DMS114 treated with DMSO at 0.1 percent for 48 hours (cell line): ENCODE data around the gene MAD1L1.

ENCODE experiments used
- DNase-seq: peaks from one replicate; lab custom pipeline; 2025; ENCODE audit not compliant: unreplicated experiment; lab: John Stamatoyannopoulos, UW

The MAD1L1 gene

DNA sequence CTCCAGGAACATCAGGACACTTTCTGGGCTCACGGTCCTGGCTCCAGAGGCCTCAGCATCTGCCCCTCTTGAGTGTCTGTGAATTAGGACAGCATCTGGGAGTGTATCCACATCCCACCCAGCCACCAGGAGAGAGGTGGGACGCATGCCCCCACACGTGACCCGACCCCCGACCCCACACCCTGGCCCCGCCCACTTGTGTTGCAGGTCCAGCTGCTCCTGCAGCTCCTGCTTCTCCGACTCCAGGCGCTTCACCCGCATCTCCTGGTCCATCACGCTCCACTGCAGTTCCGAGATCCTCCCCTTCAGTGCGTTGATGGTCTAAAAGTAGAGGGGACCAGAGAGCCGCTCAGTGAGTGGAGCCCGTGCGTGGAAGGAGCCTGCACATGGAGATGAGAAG is 13.6 kb downstream of the MAD1L1 start:
- no peak for DNase-seq

DNA sequence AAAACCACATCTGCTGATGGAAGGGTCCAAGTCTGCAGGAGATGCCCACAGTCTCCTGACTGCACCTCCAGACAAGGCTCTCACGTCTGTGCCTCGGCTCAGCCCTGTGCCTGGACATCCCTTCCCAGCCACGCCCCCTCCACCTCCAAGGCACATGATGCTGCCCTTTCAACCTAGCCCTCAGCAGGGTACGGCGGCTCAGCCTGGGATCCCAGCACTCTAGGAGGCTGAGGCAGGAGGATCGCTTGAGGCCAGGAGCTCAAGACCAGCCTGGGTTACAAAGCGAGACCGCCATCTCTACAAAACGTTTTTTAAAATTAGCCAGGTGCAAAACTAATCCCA is 14.3 kb downstream of the MAD1L1 start:
- DNase-seq = no peak

DNA sequence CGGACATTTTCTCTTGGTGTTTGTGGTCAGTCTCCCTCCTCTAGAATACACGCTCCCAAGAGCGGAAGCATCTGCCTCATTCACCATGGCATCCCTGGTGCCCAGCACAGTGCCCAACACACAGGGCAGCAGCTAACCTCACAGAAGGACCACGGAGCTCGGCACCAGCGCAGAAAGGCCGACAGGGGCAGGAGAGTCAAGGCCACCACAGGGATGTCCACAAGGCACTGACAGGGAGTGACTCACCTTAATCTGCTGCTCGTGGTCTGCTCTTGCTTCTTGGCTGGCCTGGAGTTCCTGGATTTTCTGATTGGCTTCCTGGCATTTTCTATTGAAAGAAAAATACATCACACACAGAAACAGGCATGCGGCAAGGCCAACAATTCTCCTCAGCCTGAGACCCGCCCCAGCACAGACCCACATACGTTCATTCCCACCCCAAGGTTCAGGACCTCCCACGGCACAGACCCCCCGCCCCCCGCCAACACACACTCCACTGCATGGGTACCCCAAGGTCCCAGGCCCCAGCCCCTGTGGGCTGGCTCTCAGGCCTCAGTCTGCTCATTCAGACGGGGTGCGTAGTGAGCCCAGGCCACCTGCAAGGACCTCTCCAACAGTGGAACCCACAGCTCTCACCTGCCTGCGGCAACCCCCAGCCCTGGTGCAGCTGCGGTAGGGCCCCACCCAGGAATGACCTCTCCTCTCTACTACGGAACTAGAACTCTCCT is 14.9 kb downstream of the MAD1L1 start:
- DNase-seq = no peak

DNA sequence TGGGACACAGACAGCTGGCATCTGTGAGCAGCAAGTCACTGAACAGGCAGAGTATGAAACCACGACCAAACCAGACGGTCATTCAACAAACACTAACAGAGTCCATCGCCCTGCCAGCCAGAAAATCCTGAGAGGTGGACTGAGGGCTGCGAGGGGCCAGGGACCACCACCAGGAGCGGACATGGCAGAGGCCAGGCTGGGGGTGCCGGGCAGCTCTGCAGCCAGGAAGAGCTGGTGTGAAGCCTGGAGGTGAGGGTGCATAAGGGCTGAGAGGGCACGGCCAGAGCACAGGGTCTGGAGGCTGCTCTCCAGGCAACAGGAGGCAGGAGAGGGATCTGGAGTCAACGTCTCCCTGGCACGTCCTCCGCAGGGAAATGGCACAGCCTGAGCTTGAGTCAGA is 15.5 kb downstream of the MAD1L1 start:
- no peak for DNase-seq

DNA sequence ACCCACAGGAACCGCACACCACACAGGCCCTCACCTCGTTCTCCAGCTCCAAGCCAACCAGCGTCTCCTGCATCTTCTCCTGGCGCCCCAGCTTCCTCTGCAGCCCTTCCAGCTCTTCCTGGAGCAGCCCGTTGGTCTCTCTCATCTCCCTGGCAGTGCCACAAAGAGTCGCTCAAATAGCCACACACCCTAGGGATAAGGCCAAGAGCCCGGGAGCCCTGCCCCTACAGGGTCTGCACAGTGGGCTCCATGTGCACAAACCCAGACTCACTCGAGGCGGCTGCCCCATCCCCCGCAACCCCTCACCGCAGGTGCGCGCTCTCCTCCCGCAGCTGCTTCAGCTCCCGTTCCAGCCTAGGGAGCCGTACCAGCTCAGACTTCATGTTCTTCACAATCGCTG is 16.9 kb downstream of the MAD1L1 start:
- DNase-seq = no peak

DNA sequence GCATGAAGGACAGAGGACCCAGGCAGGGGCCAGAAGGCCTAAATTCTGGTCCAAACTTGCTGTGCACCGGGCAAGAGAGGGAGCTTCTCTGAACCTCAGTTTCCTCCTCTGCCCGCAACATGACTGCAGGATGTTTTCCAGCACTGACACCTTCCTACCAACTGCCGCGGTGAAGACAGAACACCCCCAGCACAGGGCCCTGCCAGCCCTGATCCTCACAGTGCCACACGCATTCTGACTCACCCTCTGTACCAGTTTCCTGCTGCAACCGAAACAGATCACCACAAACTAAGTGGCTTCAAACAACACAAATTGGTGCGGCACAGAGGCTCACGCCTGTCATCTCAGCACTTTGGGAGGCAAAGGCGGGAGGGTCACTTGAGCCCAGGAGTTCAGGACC is 18.1 kb downstream of the MAD1L1 start:
- DNase-seq = no peak

DNA sequence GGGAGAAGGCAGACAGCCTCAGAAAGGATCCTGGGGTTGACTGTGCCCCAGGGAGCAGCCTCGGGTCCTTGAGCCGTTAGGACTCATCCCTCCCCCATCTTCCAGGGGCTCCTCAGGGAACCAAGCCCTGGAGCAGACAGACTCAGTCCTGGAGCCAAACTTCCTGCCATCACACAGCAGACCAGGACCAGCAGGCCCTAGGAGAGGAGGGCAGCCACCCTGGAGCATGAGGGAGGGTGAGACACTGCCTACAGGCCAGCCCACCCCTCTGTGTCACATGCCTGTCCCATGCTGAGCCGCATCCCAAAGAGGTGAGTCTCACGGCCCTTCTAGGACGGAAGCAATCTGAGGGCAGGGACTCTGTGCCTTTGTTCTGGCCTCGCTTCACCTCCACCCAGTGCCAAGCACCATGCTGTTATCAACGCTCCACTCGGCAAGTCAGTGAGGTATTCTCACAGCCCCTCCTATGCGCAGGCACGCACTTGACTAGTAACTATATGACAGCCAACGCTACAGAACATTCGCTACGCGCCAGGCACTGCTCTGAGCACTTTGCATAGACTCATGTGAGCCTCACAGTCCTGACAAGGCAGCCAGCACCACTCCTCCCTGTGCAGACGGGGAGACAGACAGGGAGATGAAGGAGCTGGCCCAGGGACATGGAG is 19.1 kb downstream of the MAD1L1 start:
- no peak for DNase-seq

DNA sequence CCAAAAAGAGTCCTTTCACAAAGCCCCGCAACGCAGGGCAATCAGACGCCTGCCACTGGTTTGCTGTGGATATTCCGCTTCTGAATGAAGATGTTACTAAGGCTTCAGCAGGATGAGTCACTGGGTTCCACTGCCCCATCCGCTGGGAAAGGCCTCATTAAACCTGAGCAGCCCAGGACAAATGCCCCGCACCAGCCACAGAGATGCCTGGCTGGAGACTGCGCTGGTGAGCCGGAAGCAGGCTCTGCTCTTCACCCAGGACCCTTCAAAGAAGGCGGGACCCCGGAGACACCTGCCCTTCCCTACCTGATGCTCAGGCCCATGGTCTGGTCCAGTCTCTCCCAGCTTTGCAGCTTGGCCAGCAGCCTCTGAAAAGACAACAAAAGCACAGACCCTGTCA is 19.8 kb downstream of the MAD1L1 start:
- no peak for DNase-seq

DNA sequence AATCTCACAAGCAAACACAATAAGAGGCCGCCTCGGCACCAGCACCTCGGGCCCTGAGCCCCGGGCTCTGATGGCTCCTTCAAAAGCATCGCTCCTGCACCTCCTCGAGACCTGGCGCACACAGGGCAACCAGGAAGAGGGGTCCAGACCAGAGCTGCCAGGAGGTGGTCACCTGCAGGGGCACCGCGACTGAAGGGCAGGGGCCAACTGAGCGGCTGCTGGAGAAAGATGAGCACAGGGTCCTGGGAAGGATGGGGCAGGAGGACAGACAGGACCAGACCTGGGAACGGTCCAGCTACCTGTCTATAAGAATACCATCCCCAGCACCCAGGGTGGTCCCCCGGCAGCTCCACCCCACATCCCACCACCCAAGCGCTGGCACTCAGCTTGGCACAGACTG is 20.8 kb downstream of the MAD1L1 start:
- no peak for DNase-seq

DNA sequence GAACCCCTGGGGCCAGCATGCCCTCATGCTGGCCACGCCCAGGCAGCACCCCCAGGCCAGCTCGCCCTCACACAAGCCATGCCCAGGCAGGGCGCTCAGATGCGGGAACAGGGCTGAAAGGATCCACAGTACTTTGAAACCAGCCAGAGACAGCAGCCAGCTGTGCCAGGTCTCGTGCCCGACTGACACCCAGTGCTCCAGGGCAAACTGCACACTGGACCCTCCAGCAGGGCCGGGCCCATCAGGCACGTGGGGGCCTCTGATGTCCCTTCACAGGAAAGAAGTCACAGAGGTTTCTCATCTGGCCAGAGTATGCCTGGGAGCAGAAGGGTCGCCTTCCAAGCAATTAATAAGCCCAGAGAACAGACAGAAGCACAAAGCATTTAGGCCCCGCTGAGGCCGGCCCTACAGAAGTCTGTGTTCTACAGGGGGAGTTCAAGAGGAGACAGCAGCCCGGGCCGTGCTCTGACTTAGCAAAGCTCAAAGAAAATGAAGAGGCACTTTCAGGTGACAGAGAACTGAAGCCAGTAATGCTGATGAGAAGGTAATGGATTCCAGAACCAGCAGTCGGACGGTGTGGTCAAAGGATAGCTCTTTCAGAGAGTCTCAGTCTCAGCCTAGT is 21.4 kb downstream of the MAD1L1 start:
- DNase-seq = no peak

DNA sequence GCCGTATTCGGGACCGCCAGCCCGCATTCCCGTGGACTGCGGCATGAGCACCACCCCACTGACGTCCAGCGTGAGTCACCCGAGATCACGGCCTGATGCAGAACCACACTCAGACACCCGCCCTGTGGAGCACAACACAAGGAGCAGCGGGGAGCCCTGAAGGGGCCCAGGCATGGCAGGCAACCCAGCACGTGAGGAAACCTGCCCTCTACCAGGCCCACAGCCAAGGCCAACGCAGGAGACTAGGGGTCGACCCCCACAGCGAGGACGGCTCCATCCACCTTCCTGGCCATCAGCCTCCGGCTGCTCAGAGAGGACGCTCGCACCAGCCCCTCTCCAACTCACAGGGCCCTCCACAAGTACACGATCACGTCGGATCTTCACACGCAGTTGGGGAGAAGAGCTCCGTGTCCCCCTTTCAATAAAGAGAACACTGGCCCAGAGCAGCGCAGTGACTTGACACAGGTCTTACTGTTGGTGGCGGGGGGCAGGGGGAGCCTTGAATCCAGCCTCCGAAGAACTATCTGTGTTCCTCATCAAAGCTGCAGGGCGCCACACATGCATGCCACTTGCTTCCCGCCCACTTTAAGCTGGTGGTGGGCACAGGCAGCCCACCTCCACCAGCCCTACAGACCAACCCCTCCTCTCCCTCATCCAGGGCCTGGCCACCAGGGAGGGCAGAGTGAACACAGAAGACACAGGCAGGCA is 22.0 kb downstream of the MAD1L1 start:
- DNase-seq = no peak

DNA sequence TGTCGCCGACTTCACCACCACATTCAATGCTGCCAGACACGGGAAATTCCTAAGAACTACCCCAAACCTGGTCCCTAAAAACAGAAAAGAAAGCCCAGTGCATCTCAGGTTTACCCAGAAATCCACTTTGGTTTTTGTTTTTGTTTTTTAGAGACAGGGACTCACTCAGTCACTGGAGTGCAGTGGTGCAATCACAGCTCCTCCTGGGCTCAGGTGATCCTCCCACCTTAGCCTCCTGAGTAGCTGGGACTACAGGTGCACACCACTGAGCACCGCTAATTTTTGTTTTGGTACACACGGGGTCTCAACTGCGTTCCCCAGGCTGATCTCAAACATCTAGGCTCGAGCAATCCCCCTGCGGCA is 22.8 kb downstream of the MAD1L1 start:
- no peak for DNase-seq

DNA sequence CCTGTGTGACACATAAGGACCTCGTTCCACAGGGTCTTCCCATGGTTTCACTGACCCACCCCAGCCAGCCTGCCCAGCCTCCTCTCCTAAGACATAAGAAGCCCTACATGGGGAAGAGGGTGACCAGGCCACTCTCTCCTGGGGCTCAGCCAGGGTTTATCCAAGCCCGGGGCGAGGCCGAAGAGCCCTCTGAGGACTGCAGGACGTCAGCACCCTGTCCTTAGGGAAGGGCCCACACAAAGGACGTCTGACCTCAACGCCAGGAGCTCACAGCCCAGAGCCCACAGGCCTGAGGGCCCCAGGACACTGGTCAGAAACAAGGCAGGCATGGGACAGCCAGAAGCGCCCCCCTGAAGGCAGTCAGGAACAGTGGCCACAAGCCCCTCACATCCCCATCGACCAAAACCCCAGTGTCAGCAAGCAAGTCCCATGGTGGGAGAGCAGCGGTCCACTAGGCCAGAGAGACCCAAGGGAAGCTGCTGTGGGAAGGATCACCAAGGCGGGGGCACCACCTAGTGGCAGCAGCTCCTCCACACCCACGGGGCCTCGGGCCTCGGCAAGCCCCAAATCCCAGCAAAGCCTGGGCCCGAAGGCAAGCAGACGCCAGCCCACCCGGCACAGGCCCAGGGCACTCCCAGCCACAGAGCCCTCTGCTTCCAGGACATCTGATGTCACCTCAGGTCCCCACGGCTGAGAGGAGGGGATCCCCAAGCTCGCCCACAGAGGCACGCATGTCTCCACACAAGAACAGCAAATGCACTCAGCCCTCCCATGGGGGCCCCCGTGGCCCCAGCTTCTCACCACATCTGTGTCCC is 23.4 kb downstream of the MAD1L1 start:
- peak; percentile 15 for DNase-seq

DNA sequence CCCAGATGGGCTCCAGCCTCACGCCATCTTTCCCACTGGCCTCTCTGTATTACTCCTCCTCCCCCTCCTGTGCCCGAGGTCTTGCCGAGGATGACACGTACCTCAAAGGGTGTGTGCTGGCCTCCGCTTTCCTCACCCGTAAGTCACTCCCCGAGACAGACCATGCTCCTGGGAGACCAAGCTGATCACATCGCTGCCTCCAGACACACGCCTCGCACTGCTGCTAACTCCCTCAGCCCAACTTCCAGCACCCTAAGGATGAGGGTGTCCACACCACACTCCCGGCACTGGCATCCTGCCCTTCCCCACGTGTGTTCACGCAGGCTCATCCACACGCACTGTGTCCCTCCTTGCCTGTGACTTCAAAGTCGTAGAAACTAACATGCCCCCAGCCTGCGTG is 24.0 kb downstream of the MAD1L1 start:
- DNase-seq = no peak

DNA sequence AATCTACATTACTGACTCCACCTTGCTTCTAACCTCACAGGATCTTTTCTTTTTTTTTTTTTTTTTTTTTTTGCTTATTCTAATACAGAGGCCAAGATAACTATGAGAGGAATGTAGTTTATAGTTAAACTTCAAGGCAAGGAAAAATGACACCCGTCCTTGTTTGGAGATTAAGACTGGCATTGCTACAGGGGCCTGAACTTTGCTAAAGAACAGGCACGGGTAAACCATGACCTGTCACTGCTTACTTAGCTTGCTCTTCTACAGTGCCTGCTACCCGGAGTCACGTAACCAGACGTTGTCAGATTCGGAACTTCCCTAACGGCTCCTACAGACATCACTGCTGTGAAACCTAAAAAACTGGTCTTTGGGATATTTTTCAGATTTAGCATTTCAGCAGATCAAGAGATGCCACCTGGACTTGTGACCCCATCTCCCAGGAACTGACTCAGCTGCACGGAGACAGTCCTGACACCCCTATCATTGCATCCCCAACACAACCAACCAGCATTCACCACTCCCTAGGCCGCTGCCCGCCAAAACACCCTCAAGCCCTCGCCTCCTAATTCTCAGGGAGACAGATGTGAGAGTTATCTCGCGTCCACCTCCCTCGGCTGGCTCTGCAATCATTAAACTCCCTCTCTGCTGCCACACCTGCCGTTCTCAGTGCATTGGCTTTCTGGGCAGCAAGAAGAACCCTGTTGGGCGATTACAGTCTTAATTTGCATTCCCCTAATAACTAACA is 27.5 kb downstream of the MAD1L1 start:
- DNase-seq = no peak

DNA sequence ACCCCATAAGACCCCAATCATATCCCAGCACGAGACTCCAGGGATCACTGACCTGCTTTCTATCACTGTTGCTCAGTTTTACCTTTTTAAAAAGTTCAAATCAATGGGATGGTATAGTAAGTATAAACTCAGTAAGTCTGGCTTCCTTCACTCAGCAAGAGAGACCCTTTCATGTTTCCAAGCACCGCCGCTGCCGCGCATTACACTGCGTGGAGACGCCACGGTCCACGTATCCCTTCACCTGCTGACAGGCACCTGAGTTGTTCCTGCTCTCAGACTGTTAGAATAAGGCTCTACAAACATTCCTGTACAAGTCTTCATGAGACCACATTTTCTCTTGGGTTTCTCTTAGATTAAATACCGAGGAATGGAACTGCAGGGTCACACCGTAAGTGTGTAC is 28.3 kb downstream of the MAD1L1 start:
- DNase-seq = no peak

DNA sequence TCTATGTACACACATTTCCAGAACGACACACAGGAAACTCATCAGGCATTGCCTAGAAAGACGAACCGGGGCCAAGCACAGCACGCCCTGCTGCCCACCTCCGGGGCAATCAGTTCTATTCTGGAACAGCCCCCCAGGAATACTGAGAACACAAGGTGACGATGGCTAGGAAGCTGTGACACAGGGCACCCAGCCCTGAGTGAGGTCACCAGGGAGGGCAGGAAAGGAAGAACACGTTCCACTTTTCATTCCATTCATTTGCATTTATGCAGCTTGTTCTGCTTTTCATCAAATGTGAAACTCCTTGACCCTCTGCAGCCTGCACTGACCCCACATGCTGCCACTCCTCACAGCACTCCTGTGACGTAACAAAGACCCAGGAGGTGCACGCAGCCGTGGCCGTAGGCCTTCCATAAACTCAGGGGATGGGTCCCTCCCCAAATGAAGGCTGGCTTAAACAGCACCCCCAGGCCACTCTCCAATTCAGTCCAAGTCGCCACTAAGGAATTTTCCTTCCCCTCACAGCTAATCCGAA is 28.9 kb downstream of the MAD1L1 start:
- DNase-seq = no peak

DNA sequence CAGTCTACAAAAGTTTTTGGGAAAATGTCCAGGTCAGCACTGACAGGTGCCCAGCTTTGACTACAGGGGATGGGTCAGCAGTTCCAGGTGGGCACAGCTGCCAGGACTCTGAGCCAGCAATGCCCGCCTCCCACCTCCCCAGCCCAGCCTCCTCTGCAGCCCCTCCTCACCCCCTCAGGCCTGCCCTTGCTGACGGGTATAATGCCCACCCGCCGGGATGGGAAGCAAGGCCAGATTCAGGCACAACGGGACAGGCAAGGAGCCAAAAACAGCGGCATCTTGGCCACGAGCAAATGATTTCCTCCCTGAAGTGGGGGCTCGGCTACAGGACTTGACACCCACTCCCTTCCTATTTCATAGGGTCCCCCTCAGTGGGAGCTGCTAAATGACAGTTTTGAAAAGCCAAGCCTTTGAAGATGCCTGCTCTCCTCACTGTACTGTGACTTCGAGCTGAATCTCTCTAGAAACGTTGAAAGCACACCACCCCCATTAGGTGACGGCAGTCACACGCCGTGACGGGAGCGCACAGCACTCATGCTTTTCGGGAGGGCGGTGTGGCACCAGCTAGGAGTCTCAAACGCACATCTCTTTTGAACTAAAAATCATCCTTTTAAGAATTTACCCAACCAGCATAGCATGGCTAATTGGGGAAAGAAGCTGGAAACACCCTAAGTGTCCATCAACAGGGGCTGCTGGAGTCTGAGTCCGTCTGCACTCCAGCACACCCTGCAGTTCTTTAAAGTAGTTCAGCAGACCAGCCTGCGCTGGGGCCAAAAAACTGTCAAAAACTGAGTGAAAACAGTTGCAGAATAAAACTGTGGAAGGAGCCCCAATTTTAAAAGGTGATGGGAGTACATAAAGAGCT is 29.6 kb downstream of the MAD1L1 start:
- DNase-seq = no peak

DNA sequence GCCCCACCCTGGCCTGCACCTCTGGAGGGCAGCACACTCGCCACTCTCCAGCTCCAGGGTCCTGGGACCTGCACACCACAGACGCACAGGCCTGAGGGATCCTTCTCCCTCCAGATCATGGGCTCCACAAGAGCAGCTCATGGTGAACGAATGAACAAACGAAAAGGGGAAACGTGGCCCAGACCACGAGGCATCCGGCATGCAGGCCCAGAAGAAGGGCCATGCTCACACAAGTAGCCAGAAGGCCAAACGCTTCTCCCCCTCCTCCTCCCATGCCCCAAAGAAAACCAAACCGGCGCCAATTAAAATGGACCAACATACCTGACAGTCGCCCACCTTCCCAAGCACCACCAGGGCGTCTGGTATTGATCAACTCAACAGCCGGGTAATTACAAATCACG is 30.4 kb downstream of the MAD1L1 start:
- no peak for DNase-seq
